ENCODE results near the gene CREB3L2. TPM values are rescaled to one million over a fixed set of nuclear protein-coding genes. Genes with fewer than 3 reads are reported as not detected.

The CREB3L2 gene
- total and polyA plus RNA-seq, 10 of the 15 experiments (the other 5 are each of a cell fraction or from before 2014, with no cell fraction given), result 6.4 to 67.1 (median 26.2) TPM

GRCh38 chr7:137933270-137934017 is 68.4 kb downstream of the CREB3L2 start (continued):
- TF ChIP-seq, protein P1, sequence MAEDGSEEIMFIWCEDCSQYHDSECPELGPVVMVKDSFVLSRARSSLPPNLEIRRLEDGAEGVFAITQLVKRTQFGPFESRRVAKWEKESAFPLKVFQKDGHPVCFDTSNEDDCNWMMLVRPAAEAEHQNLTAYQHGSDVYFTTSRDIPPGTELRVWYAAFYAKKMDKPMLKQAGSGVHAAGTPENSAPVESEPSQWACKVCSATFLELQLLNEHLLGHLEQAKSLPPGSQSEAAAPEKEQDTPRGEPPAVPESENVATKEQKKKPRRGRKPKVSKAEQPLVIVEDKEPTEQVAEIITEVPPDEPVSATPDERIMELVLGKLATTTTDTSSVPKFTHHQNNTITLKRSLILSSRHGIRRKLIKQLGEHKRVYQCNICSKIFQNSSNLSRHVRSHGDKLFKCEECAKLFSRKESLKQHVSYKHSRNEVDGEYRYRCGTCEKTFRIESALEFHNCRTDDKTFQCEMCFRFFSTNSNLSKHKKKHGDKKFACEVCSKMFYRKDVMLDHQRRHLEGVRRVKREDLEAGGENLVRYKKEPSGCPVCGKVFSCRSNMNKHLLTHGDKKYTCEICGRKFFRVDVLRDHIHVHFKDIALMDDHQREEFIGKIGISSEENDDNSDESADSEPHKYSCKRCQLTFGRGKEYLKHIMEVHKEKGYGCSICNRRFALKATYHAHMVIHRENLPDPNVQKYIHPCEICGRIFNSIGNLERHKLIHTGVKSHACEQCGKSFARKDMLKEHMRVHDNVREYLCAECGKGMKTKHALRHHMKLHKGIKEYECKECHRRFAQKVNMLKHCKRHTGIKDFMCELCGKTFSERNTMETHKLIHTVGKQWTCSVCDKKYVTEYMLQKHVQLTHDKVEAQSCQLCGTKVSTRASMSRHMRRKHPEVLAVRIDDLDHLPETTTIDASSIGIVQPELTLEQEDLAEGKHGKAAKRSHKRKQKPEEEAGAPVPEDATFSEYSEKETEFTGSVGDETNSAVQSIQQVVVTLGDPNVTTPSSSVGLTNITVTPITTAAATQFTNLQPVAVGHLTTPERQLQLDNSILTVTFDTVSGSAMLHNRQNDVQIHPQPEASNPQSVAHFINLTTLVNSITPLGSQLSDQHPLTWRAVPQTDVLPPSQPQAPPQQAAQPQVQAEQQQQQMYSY (CRISPR knock-in tag; IDR thresholded peaks at IDR 0.05), result no peak
- TF ChIP-seq SREBF1 (IDR thresholded peaks at IDR 0.05; ENCODE audit: low read length), result no peak
- no peak for TF ChIP-seq ZNF622 (IDR thresholded peaks at IDR 0.05)
- TF ChIP-seq SUPT20H (IDR thresholded peaks at IDR 0.05; ENCODE audit: borderline replicate concordance, control insufficient read depth, low read depth, low read length), result no peak
- no peak for TF ChIP-seq FOS (IDR thresholded peaks at IDR 0.05; ENCODE audit: borderline replicate concordance, extremely low read depth, insufficient read length)
- TF ChIP-seq SUZ12 (IDR thresholded peaks at IDR 0.05; ENCODE audit: unreplicated experiment), result no peak

DNA sequence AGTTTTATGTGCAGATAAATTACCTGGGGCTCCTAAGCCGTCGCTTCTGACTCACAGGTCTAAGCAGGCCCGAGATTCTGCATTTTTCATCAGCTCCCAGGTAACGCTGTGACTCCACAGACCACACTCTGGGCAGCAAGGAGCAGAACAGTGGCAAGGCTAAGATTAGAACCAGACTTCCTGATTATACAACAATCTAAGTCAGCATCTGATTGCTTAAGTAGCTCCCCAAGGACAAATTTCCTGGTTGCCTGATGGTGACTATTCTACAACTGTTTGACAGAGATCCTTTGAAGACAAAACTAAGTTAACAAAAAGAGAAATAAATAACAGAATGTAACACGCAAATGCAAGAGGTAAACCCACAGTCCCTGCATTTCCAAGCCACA is 69.0 kb downstream of the CREB3L2 start:
- no peak overlapping the region for H3K4me3 ChIP-seq
- intact Hi-C loops (cut with micrococcal nuclease; ENCODE audit: unreplicated experiment), result no loop called here
- no peak for ATAC-seq
- ChIA-PET CTCF (interaction anchor here (1.0 to 12.4 kb wide), 4 partner anchors 9 to 77 kb away, joined by 3 to 132 read pairs (median 4); partner anchors contain the start of gene CREB3L2), POLR2A (interaction anchor here (1.3 to 3.8 kb wide), 3 partner anchors 12 to 64 kb away, joined by 4 to 18 read pairs (median 14); no protein-coding TSS in a partner anchor), SMC1A (ENCODE audit: uncharacterized antibody, unreplicated experiment) (interaction anchor here (0.7 to 5.2 kb wide), 10 partner anchors 12 to 75 kb away, joined by 3 to 57 read pairs (median 4); partner anchors contain the start of gene CREB3L2), RAD21 (ENCODE audit: unreplicated experiment) (interaction anchor here (2.9 to 5.5 kb wide), 2 partner anchors 27 to 68 kb away, joined by 13 to 43 read pairs; partner anchors contain the start of gene CREB3L2)
- no TSS peak for BruUV-seq (replicated peaks)
- H3K79me2 ChIP-seq (ENCODE audit: control insufficient read depth, insufficient read depth, low read length), result peaks cover 75% of the 10 kb centered on the region
- peaks cover 2 to 13% of the 10 kb centered on the region in 2 experiments for H3K36me3 ChIP-seq (ENCODE audit: control insufficient read depth in 2 of 2, insufficient read depth in 2 of 2, low read length in 1 of 2)
- peak overlapping the region; percentile 17 for H3K27ac ChIP-seq (ENCODE audit: control insufficient read depth, insufficient read depth)
- no peaks in the 10 kb centered on the region for H3K27me3 ChIP-seq (replicated peaks in 1 of 2; ENCODE audit: control insufficient read depth in 2 of 2, insufficient read depth in 2 of 2, low read length in 1 of 2)
- no peak for FAIRE-seq
- no peak for DNase-seq (ENCODE audit: low read depth, low spot score)
- 86% methylated on average over 5 of the region's 5 CpGs for WGBS (ENCODE audit: insufficient coverage, insufficient replicate concordance, low lambda C conversion rate, missing lambda C conversion rate)
- H4K20me1 ChIP-seq (ENCODE audit: control insufficient read depth, insufficient read depth), result peaks cover 2% of the 10 kb centered on the region; the same call in 1 of the 2 replicates
- no peak overlapping the region; the same call in 1 of the 2 replicates for H2AFZ ChIP-seq (ENCODE audit: control insufficient read depth, low read depth, low read length)
- in situ Hi-C loops (cut with MboI), result no loop called here
- H3K9me3 ChIP-seq (replicated peaks; ENCODE audit: control insufficient read depth, insufficient read depth, low read length), result no peaks in the 10 kb centered on the region; the same call in 2 of the 3 replicates
- TF ChIP-seq ZNF217 (IDR thresholded peaks at IDR 0.05), result no peak
- no peak for TF ChIP-seq ESRRA (IDR thresholded peaks at IDR 0.05; ENCODE audit: low read length)
- TF ChIP-seq EP300 (IDR thresholded peaks at IDR 0.05; ENCODE audit: borderline replicate concordance in 1 of 2, control insufficient read depth in 1 of 2, low read depth in 2 of 2, low read length in 2 of 2), result no peak
- TF ChIP-seq CBX3 (IDR thresholded peaks at IDR 0.05; ENCODE audit: borderline replicate concordance, low read depth), result no peak
- TF ChIP-seq CBX5 (IDR thresholded peaks at IDR 0.05; ENCODE audit: low read depth), result no peak
- TF ChIP-seq JUNB (IDR thresholded peaks at IDR 0.05), result no peak
- no peak for TF ChIP-seq EGR1 (IDR thresholded peaks at IDR 0.05; ENCODE audit: borderline replicate concordance in 1 of 2, low read depth in 2 of 2, low read length in 2 of 2)
- TF ChIP-seq ETV6 (conservative IDR thresholded peaks at IDR 0.05 in 1 of 2, IDR thresholded peaks at IDR 0.05 in 1 of 2; ENCODE audit: borderline replicate concordance in 1 of 2, low read depth in 1 of 2), result no peak
- H3K4me2 ChIP-seq (ENCODE audit: control insufficient read depth, insufficient read depth), result 0 out of 2 replicates have a peak overlapping the region, but pooled peaks have one; percentile 4
- H3K9ac ChIP-seq (ENCODE audit: control insufficient read depth, insufficient read depth, low read length), result no peak overlapping the region
- peaks cover 35% of the 10 kb centered on the region for H3K4me1 ChIP-seq (ENCODE audit: control insufficient read depth, insufficient read depth, low read length)

Data from GM12878 (cell line).